ENCODE measurements around the gene ERCC6.

Gene ERCC6

DNA sequence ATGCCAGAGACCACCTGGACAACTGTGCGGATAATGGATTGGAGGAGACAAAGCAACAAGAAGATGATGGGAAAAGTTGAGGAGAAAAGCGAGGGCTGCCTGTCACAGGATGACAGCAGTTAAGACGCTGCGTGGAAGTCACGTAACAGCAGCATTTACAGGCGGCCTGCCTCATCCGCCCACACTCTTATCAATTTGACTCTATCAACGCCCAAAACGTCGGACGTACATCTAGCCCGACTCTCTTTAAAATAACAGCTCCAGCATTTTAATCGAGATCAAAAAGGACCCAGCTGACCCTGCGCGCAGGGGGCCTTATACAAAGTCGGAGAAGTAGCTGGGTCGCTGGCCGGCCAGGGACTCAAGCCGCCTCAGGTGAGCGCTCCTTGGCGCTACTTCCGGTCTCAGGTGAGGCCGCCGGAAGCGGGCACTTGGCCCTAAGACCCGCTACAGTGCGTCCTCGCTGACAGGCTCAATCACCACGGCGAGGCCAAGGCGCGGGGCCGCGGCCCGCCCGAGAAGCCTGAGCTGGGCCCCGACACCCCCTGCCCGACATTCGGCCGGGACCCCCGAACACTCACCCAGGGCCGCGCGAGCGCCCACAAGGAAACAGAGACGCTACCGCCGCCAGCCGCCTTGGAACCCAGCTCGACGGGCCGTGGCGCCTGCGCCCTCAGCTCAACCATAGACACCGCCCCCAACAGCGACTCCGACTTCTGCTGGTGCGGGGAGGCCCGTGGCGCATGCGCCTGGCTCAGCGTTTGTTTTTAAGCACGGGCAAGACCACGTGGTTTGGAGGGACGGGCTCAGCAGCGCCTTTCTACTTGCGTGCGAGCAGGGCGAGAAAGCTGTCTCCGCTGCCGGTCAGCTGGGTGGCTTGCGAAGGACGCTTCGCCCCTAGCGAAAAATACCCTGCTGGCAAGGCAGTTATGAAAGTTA is at the start of gene ERCC6:
TSS of gene ERCC6 (minus strand) at position 741 of the 939 bp plus-strand sequence.
- peak within 1 kb of the TSS; percentile 80 for H3K4me3 ChIP-seq (ENCODE audit: low read depth, low read length)
- peak; percentile 85 for TF ChIP-seq POLR2A (IDR thresholded peaks at IDR 0.05; ENCODE audit: extremely low read depth, insufficient read length)
- TF ChIP-seq, protein P1, sequence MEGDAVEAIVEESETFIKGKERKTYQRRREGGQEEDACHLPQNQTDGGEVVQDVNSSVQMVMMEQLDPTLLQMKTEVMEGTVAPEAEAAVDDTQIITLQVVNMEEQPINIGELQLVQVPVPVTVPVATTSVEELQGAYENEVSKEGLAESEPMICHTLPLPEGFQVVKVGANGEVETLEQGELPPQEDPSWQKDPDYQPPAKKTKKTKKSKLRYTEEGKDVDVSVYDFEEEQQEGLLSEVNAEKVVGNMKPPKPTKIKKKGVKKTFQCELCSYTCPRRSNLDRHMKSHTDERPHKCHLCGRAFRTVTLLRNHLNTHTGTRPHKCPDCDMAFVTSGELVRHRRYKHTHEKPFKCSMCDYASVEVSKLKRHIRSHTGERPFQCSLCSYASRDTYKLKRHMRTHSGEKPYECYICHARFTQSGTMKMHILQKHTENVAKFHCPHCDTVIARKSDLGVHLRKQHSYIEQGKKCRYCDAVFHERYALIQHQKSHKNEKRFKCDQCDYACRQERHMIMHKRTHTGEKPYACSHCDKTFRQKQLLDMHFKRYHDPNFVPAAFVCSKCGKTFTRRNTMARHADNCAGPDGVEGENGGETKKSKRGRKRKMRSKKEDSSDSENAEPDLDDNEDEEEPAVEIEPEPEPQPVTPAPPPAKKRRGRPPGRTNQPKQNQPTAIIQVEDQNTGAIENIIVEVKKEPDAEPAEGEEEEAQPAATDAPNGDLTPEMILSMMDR (IDR thresholded peaks at IDR 0.05; ENCODE audit: low read depth, low read length) = no peak
- peak; percentile 99 for TF ChIP-seq MYC (IDR thresholded peaks at IDR 0.05; ENCODE audit: low read depth, low read length)
- peak; percentile 100 for TF ChIP-seq MAX (IDR thresholded peaks at IDR 0.05; ENCODE audit: low read depth, low read length)
- peak; percentile 99 for DNase-seq (ENCODE audit: low read depth)

DNA sequence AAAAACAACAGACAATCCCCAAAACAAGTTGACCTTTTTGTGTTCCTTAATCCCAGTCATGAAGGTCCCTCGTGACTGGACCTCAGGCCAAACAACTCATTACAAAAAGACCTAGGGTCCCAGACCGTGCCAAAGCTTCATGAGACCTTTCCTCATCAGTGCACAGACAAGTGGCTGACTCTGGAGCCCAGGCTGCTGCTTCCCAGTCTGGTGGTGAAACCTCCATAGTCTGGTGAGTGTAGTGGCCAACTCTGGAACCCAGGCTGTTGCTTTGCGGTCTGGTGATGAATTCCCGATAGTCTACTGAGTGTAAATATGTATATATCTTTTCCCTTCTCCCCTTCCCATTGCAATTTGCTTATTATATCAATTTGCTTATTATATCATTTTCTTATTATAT is 49.1 kb upstream of the ERCC6 start:
- TF ChIP-seq, protein P1 (IDR thresholded peaks at IDR 0.05; ENCODE audit: low read depth, low read length) = no peak
- TF ChIP-seq POLR2A (IDR thresholded peaks at IDR 0.05; ENCODE audit: extremely low read depth, insufficient read length) (no peak), MAX (IDR thresholded peaks at IDR 0.05; ENCODE audit: low read depth, low read length) (no peak), MYC (IDR thresholded peaks at IDR 0.05; ENCODE audit: low read depth, low read length) (no peak)
- H3K4me3 ChIP-seq (ENCODE audit: low read depth, low read length) = no peak overlapping the region
- DNase-seq (ENCODE audit: low read depth) = no peak

- H3K4me3 ChIP-seq (ENCODE audit: low read depth, low read length) = no peak overlapping the region
- TF ChIP-seq MYC (IDR thresholded peaks at IDR 0.05; ENCODE audit: low read depth, low read length) = no peak
- no peak for TF ChIP-seq MAX (IDR thresholded peaks at IDR 0.05; ENCODE audit: low read depth, low read length)
- TF ChIP-seq, protein P1 (IDR thresholded peaks at IDR 0.05; ENCODE audit: low read depth, low read length) = no peak
- no peak for TF ChIP-seq POLR2A (IDR thresholded peaks at IDR 0.05; ENCODE audit: extremely low read depth, insufficient read length)
- DNase-seq (ENCODE audit: low read depth) = no peak
These were observed 46.5 kb upstream of the ERCC6 start for GRCh38 chr10:49585387-49585786.

- no peak for TF ChIP-seq MAX (IDR thresholded peaks at IDR 0.05; ENCODE audit: low read depth, low read length)
- TF ChIP-seq POLR2A (IDR thresholded peaks at IDR 0.05; ENCODE audit: extremely low read depth, insufficient read length) = no peak
- TF ChIP-seq, protein P1 (IDR thresholded peaks at IDR 0.05; ENCODE audit: low read depth, low read length) = no peak
- TF ChIP-seq MYC (IDR thresholded peaks at IDR 0.05; ENCODE audit: low read depth, low read length) = no peak
These were observed 40.7 kb upstream of the ERCC6 start for GRCh38 chr10:49579621-49580020.

DNA sequence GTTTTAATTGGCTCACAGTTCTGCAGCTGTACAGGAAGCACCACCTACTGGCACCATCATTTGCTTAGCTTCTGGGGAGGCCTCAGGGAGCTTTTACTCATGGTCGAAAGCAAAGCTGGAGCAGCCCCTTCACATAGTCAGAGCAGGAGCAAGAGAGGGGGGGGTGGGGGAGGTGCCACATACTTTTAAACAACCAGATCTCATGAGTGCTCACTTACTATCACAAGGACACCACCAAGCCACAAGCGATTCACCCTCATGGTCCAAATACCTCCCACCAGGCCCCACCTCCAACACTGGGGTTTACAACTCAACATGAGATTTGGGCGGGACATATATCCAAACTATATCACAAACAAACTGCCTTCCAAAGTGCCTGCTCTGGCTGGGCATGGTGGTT is 39.5 kb upstream of the ERCC6 start:
- no peak for DNase-seq (ENCODE audit: low read depth)
- no peak overlapping the region for H3K4me3 ChIP-seq (ENCODE audit: low read depth, low read length)
- TF ChIP-seq MAX (IDR thresholded peaks at IDR 0.05; ENCODE audit: low read depth, low read length) (no peak), MYC (IDR thresholded peaks at IDR 0.05; ENCODE audit: low read depth, low read length) (no peak), POLR2A (IDR thresholded peaks at IDR 0.05; ENCODE audit: extremely low read depth, insufficient read length) (no peak)
- TF ChIP-seq, protein P1 (IDR thresholded peaks at IDR 0.05; ENCODE audit: low read depth, low read length) = no peak

More at GRCh38 chr10:49579621-49580020, 40.7 kb upstream of the ERCC6 start:
- DNase-seq (ENCODE audit: low read depth) = no peak
- no peak overlapping the region for H3K4me3 ChIP-seq (ENCODE audit: low read depth, low read length)
